ENCODE measurements around the gene SIVA1.

Gene SIVA1

DNA sequence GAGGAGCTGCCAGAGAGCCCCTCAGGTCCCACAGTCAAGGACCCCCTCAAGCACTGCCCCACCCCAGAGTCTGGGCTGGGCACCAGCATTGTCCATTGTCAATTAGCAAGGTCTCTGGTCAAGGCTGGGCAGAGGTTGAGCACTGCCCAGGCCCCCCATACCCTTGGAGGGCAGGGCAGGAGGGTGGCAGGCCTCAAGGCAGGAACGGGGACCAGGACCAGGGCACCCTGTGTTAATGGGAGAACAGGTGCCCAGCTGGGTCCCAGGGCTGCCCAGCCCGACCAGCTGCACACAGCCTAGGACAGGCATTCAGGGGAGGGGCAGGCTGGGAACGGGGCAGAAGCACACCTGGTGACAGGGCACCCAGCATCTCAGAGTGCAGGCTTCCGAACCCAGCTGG, 18.4 kb downstream of the SIVA1 start:
- no peak for DNase-seq (ENCODE audit: low read depth in 2 of 2)

DNA sequence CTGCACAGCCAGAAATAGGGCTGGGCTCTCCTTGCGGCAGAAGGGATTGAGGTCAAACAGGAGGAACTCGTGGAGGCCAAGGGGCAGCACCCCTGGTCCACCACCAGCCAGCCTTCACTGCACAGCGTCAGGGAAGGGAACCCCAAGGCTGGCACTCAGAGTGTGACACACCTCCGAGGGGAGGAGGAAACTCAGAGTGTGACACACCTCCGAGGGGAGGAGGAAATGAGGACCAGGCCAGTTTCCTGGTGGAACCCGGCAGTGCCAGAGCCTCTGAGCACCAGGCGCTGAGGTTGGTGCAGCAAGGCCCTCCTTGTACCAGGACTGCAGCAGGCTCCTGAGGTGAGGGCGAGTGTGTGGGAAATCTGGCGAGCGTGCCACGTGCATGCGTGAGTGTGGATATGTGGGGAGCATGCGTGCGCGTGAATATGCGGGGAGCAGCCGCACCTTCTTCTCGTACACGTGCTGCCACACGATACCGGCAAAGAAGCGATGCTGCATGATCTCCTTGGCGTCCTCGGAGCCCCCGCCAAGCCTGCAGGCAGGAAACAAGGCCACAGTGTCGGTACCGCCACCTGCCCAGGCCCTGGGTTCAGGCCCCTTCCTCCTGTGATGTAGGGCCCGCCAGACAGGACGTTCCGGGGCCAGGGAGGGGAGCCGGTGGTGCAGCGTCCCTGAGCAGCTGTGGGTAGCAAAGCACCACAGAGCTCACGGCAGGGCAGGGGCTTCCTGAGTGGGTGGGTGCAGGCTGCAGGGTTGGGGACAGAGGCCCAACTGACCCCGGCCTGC, 19.2 kb downstream of the SIVA1 start:
- no peak for DNase-seq (ENCODE audit: low read depth in 2 of 2)

DNA sequence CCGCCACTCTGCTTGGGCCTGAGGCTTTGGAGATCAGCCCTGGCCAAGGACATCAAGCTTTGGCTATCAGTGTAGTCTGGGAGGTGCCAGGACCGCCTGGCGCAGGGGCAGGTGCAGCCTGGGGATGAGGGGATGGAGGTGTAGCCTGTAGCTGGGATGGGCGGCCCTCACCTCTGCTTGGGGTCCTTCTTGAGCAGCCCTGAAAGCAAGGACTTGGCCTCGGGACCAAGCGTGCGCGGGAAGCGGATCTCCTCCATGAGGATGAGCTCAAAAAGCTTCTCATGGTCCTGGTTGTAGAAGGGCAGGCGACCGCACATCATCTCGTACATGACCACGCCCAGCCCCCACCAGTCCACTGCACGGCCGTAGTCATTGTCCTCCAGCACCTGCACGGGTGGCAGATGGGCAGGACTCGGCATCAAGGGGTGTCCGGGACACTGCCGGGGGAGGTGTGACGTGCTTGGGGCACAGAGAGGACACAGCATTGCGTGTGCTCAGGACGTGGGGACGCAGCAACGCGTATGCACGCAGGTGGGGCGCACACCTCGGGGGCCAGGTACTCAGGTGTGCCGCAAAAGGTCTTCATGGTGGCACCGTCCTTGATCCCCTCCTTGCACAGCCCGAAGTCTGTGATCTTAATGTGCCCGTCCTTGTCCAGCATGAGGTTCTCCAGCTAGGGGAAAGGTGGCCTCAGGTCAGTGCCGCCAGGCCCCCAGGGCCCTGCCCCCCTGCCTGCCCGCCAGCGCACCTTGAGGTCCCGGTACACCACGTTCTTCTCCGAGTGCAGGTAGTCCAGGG, 20.0 kb downstream of the SIVA1 start:
- no peak for DNase-seq (ENCODE audit: low read depth in 2 of 2)

DNA sequence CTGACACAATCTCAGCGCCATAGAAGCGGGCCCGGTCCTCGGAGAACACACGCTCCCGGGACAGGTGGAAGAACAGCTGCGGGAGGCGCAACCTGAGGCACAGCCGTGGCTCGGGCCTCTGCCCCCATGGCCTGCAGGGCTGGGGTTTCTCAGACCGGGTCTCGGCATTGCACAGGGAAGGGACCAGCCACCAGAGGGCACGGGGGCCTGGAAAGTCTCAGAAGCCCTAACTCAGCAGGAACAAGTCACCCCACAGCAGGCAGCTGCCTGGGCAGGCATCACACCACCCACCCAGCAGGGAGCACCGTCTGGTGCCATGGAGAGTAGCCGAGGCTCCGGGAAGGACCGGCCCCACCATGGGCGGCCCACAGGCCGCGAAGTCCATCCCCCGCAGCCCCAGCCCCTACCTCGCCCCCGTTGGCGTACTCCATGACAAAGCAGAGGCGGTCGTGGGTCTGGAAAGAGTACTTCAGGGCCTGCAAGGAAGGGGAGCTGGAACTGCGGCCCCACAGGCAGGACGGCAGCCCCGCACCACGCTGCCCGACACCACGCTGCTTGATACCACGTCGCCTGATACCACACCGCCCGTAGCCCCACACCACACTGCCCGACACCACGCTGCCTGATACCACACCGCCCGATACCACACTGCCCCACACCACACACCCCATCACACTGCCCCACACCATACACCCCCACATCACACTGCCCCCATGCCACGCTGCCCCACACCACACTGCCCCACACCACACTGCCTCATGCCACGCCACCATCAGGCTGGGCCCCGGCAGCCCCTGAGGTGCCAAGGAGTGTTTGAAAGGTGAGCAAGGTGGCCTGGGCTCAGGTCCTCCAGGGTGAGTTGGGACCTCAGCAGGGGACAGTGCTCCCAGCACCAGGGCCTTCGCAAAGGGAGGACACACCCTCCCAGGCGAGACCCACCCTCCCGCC, 20.8 kb downstream of the SIVA1 start:
- no peak for DNase-seq (ENCODE audit: low read depth in 2 of 2)

DNA sequence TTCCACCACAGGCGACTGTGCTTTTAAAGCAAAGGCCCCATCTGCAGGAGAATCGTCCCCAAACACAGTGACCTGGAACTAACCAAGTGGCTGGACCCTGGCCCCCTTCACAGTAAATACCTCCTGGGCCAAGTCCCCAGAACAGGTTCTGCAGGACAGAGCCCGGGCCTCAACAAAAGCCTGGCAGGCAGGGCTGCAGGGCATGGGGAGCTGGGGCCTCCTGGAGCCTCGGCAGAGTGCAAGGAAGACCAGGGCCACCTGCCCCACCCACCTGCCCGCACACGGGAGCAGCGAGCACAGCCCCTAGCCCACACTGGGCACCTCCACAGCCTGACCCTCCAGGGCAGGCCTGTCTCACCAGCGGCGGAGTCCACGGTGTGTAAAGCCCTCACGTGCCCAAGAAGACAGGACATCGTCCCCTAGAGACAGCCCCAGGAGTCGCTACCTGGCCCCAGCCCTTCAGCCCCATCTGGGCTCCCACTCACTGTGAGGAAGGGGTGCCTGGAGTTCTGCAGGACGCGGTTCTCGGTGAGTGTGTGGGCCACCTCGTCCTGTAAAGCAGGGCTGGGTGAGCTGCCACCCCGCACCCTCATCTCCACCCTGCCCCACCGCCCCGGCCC, 21.6 kb downstream of the SIVA1 start:
- DNase-seq (ENCODE audit: low read depth in 2 of 2) = no peak

DNA sequence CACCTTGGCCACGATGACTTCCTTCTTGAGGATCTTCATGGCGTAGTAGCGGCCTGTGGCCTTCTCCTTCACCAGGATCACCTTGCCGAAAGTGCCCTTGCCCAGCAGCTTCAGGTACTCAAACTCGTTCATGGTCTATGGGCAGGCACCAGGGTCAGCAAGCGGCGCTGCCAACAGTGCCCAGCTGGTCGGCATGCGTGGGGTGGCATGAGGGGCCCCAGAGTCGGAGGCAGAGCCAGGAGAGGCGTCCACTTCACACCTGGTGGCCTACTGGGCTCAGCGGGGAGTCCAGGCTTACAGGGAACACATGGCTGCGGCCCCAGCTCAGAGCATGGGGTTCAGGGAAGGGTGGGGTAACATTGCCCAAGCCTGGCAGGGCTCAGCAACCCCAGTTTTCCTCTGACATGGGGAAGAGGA, 22.1 kb downstream of the SIVA1 start:
- no peak for DNase-seq (ENCODE audit: low read depth in 2 of 2)

DNA sequence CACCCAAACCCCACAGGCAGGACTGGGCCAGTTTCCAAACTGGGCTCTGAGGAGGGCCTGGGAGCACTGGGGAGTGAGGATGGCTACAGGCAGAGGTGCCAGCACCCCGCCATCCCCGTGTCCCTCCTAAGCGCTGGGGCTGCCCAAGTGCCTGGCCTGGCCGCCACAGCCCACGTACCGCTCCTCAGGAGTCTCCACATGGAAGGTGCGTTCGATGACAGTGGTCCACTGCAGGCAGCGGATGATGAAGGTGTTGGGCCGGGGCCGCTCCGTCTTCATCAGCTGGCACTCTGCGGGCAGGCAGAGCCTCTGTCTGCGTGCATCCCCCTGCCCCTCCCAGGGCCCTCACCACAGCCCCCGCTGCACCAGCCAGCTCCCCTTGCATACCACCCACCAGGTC, 23.5 kb downstream of the SIVA1 start:
- DNase-seq (ENCODE audit: low read depth in 2 of 2) = no peak

DNA sequence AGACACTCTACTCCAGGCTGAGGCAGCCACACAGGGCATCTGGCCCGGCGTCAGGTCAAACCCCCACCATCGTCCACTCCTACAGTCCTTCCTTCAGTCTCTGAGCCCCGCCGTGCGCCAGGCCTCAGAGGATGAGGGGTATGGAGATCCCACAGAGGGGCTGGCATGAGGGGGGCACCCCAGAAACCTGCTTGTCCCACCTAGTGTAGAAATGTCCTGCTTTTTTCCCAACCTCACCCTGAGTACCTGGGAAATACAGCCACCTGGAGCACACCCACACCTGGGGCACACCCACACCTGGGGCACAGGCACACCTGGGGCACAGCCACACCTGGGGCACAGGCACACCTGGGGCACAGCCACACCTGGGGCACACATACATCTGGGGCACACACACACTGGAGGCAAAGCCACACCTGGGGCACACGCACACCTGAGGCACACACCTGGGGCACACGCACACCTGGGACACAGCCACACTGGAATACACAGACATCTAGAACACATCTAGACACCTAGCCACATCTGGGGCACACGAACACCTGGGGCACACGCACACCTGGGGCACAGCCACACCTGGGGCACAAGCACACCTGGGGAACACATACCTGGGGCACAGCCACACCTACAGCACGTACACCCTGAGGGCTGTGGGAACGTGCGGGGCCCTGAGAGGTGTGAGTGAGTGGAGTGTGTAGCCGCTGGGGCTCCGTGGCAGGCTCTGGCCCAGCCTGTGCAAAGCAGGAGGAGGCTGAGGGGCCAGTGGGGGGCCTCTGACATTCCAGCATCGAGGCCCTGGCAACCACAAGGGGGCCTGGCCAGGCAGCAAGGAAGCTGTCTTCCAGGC, 24.2 kb downstream of the SIVA1 start:
- no peak for DNase-seq (ENCODE audit: low read depth in 2 of 2)

DNA sequence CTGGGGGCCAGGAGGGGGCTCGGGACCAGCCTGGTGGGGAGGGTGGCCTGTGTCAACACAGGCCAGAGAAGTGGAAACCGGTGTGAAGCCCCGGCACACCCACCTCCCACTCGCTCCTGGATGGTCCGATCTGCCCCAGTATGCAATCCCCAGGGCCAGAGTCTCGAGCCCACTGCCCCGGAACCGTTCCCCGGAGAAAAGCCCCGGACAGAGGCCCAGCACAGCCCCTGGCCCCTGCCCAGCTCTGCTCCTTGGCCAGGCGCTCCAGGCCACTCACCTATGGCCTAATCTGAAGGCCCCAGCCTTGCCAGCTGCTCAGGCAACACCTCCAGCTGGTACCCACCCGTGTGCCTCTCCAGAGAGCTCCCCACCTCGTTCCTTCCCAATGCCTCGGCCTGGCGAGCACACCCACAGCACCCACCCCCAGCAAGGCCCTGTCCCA, 24.9 kb downstream of the SIVA1 start:
- no peak for DNase-seq (ENCODE audit: low read depth in 2 of 2)

DNA sequence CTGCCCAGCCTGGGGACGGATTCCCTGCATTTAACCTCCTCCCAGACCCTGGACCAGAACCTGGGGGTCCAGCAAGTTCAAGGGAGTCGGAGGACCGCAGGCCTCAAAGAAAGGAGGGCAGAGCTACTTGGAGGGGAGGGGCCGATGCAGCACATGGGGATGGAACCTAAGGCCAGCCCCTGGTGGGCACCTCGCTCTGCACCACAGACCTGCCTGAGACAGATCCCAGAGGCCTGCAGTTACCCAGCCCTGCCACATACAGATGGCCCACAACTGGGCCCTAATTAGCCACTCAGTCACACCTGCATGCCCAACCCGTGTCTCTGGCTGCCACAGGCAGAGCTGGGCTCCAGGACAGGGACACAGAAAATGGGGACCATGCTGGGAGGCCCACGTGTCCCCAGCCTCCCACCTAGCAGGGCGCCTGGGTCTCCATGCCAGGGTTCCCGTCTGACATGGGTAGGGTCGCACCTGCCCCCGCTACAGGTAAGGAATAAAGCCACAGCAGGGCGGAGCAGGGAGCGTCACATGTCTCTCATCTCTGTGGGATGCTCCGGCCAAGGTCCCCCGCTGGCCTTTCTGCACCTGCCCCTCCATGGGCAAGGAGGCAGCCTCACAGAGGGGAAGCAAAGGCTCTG, 25.9 kb downstream of the SIVA1 start:
- DNase-seq (ENCODE audit: low read depth in 2 of 2) = no peak

DNA sequence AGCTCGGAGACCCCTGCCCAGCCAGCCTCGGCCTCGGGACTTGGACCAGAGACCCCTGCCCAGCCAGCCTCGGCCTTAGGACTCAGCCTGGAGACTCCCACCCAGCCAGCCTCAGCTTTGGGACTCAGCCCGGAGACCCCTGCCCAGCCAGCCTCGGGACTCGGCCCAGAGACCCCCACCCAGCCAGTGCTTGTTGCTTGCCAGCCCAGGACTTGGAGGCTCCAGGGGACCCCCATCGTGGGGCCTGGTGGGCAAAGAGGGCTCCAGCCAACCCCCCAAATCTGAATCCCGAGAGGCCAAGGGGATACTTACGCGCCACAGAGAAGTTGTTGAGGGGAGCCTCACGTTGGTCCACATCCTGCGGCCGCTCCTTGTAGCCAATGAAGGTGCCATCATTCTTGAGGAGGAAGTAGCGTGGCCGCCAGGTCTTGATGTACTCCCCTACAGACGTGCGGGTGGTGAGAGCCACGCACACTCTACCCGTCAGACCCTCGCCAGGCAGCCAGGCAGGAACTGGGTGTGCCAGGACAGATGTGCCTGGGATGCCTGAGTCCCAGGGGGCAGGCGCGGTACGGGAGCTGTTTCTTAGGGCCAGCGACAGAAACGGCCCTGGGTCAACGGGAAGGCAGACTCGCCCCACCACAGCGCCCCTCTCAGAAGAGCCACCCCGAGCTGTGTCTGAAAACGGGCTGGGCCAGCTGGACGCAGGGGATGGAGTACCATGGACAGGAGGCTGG, 27.0 kb downstream of the SIVA1 start:
- no peak for DNase-seq (ENCODE audit: low read depth in 2 of 2)

DNA sequence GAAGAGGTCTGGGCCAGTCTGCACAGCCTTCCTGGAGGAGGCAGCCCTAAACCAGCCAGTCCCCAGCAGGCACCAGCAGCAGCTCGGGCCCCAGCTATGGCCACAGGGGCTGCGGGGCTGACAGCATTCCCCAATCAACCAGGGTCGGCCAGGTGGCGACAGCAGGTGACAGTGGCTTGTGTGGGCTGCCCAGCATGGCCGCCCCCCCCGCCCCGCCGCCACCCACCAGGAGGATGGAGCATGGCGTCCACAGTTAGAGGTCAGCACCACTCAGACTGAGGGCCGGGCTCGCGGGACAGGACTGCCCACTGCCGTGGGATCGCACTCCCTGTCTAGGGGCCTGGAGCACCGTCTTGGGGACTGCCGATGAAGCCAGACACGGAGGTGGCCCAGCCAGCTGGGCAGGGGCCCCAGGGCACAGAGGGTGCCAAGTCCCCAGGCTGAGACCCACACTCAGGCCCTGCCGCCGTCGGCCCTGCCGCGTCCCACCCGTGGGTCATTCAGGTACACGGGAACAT, 27.6 kb downstream of the SIVA1 start:
- no peak for DNase-seq (ENCODE audit: low read depth in 2 of 2)

DNA sequence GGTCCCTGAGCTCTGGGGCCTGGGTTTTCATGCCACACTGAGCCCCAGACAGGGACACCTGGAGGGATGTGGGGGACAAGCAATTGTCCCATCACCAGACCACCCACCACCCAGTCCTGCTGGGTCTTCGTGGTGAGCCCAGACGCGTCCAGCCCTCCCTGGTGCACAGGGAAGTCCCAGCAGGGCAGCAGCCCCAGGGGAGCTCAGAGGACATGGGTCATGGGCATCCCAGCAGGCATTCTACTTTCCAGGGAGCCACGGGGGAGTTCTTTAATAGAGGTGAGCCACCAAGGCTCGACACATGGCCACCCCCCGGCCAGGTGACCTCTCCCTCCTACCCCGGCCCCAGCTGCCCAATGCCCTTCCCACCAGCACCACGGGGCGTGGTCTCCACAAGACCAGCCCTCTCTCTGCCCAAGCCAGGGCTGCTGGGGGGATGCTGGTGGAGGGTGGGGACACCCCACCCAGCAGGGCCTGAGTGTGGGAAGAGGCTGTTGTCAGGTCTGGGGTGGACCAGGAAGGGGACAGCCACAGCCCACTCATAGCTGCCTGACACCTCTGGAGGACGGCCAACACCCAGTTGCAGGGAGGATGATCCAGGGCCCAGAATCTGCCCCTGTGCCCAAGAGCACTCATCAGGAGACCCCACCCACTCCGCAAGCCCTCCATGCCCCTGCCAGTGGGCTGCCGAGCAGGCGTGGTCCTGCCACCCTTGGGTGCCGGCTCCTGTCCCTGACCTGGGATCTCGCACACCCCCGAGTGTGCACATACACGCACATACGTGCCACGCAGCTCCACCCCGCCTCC, 28.5 kb downstream of the SIVA1 start:
- DNase-seq (ENCODE audit: low read depth in 2 of 2) = no peak

DNA sequence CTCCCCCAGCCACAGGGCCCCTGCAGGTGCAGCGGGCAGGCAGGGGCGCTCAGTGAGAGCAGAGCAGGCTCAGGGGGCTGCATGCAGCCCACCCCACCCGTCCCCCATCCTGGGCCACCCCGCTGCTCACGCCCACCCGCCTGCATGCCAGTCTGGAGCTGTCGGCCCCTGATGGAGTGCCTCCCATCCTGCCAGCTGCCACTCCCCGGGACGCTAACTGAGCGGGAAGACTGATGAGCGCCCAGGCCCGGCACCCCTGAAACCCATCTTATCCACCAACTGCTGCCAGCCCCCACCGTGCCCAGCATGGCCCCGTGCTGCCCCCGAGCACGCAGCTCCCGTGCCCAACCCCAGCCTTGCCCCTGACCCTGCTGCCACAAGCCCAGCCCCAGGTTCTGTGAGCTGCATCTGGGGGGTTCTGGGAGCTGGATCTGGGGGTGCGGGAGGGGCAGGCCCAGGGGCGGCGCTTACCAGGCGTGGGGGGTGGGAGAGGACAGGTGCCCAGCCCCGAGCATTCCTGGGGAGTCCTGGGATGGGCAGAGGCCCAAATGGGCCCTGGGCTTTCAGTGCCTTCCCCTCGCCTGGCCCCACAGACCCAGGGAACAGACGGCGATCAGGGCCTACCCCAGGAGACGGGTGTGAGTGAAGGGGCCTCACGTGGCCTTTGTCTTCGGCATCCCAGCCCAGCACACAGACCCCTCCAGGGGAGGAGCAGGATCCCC, 29.3 kb downstream of the SIVA1 start:
- DNase-seq (ENCODE audit: low read depth in 2 of 2) = no peak

DNA sequence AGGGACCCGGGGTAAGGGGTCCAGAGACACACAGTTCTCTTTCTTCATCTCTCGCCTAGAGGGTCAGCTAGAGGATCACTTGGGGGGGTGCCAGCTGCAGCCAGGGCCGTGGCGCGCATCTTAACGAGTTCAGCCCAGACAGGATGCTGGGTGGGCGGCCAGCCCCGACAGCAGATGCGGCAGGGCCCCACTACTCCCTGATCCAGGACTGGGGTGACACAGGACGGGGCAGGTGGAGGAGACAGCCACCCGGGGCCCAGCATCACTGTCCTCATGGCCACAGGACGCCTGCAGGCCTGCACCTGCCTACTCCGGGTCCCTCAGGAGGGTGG, 29.8 kb downstream of the SIVA1 start:
- no peak for DNase-seq (ENCODE audit: low read depth in 2 of 2)

DNA sequence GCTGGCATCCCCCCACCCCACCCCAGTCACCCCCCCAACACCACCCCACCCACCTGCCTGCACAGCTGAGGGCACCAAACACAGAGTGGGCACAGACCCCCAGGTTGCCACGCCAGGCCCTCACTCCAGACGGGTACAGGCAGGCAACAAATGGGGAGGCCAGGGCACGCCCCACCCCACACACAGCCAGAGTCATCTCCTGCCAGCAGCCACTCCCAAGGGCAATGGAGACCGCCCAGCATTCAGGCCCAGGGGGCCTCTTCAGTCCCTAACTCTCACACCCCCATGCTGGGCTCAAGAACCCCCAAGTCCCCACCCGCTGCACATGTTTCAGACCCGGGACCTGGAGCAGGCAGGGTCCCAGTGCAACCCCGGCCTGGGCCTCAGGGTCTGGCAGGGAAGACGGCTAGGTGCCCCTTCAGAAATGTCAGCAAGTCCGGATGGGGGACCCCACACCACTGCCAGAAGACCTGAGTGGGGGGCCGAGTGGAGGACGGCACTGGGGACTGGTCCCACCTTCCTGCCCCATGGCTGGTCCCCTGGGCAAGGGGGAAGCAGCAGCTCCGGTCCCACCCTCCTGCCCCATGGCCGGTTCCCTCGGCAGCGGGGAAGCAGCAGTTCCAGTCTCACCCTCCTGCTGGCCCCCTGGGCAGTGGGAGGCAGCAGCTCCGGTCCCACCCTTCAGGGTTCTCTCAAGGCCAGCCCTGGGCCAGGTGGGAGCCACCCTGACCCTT, 30.7 kb downstream of the SIVA1 start:
- DNase-seq (ENCODE audit: low read depth in 2 of 2) = no peak

DNA sequence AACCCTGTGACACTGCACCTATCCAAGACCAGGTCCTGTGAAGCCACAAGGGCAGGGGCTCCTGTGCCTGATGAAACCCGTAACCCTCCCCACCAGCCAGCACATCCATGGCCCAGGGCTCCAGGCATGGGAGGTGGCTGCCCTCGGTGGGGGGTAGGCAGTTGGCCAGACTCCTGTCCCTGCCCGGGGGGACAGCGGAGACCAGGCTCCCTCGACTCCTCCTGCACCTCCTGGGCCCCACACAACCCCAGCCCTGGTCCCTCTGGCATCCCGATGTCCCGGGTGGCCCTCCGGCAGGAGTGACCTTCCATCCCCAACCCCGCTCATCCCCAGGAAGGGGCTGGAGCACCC, 31.2 kb downstream of the SIVA1 start:
- DNase-seq (ENCODE audit: low read depth in 2 of 2) = no peak
